ENCODE data around the gene QKI.

GRCh38 chr6:163616452-163616851 is 201.9 kb downstream of the QKI start:
- TF ChIP-seq, protein P1, sequence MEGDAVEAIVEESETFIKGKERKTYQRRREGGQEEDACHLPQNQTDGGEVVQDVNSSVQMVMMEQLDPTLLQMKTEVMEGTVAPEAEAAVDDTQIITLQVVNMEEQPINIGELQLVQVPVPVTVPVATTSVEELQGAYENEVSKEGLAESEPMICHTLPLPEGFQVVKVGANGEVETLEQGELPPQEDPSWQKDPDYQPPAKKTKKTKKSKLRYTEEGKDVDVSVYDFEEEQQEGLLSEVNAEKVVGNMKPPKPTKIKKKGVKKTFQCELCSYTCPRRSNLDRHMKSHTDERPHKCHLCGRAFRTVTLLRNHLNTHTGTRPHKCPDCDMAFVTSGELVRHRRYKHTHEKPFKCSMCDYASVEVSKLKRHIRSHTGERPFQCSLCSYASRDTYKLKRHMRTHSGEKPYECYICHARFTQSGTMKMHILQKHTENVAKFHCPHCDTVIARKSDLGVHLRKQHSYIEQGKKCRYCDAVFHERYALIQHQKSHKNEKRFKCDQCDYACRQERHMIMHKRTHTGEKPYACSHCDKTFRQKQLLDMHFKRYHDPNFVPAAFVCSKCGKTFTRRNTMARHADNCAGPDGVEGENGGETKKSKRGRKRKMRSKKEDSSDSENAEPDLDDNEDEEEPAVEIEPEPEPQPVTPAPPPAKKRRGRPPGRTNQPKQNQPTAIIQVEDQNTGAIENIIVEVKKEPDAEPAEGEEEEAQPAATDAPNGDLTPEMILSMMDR (IDR thresholded peaks at IDR 0.05; ENCODE audit: borderline replicate concordance, extremely low read depth, low read length, poor library complexity, severe bottlenecking), result no peak
- no peak for TF ChIP-seq EZH2 (IDR thresholded peaks at IDR 0.05; ENCODE audit: borderline replicate concordance, low read depth, low read length, severe bottlenecking)

Data from DND-41 (cell line).